Fibroblast of mammary gland (primary cell): ENCODE data around the gene MAGI1.

Source experiments
- DNase-seq: peaks from one replicate; pipeline ENCODE4 v3.0.0-alpha.2; 2010; ENCODE audit warnings: low read depth
- H3K4me3 ChIP-seq: 2 replicates; pipeline ENCODE4 v1.5.1; 2011; ENCODE audit warnings: low read depth, mild to moderate bottlenecking, low read length, moderate library complexity; ENCODE audit not compliant: control insufficient read depth
- TF ChIP-seq, protein P1 (sequence below): conservative IDR thresholded peaks from 2 replicates; pipeline ENCODE4 v1.5.1; 2011; ENCODE audit warnings: low read depth, low read length, inconsistent platforms; ENCODE audit not compliant: control insufficient read depth, insufficient read depth

Gene MAGI1

DNA sequence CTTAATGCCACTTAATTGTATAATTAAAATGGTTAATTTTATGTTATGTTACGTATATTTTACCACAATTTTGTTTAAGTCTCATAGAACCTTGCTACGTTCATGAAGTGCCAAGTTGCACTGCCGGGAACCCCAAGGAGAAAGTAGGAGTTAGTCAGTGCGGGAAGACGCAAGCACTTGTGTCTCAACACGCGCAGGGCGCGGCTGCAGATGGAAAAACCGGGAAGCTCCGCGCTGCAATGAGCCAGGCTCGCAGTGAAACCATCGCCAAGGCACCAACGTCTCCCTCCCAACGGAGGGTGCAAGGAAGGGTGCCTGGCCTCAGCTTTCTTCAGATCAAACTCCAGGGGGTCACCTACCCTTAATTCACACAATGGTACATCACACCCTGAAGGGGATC, 21.6 kb downstream of the MAGI1 start:
- no peak for DNase-seq
- TF ChIP-seq, protein P1, sequence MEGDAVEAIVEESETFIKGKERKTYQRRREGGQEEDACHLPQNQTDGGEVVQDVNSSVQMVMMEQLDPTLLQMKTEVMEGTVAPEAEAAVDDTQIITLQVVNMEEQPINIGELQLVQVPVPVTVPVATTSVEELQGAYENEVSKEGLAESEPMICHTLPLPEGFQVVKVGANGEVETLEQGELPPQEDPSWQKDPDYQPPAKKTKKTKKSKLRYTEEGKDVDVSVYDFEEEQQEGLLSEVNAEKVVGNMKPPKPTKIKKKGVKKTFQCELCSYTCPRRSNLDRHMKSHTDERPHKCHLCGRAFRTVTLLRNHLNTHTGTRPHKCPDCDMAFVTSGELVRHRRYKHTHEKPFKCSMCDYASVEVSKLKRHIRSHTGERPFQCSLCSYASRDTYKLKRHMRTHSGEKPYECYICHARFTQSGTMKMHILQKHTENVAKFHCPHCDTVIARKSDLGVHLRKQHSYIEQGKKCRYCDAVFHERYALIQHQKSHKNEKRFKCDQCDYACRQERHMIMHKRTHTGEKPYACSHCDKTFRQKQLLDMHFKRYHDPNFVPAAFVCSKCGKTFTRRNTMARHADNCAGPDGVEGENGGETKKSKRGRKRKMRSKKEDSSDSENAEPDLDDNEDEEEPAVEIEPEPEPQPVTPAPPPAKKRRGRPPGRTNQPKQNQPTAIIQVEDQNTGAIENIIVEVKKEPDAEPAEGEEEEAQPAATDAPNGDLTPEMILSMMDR, result no peak
- no peak overlapping the region for H3K4me3 ChIP-seq

DNA sequence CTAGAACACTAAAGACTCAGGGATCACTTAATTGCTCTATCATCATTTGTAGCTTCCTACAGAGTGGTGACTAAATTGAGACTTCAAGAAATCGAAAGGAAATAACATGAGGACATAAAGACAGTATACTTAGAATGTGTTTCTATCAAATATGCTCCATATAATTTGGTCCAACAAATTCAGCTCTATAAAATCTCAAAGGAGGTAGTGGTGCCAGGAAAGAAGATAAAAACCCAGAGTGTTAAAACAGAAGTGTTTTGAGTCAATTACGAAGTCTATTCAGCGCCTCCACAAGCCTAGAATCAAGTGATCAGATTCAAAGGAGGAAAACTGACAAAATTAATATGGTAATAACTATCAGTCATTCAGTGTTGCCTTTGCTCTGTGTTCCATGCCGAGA, 22.9 kb downstream of the MAGI1 start:
- TF ChIP-seq, protein P1, result no peak
- H3K4me3 ChIP-seq, result no peak overlapping the region
- no peak for DNase-seq

DNA sequence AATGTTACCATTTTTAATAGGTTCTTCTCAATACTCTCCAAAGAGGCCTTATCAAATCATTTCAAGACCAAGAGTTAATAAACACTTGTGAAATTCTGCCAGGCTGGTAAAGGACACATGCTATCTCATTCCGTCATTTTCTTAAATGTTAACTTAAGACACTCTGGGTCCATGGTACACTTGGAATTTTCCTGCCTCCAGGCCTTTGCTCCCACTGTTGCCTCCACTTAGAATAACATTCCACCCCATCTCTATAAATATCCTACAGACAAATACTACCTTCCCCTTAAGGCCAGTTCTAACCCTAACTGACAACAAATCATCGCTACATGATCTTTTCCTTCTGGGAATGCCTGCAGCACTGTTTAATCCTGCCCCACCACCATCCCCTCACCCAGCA, 24.1 kb downstream of the MAGI1 start:
- no peak overlapping the region for H3K4me3 ChIP-seq
- DNase-seq, result no peak
- TF ChIP-seq, protein P1, result no peak

DNA sequence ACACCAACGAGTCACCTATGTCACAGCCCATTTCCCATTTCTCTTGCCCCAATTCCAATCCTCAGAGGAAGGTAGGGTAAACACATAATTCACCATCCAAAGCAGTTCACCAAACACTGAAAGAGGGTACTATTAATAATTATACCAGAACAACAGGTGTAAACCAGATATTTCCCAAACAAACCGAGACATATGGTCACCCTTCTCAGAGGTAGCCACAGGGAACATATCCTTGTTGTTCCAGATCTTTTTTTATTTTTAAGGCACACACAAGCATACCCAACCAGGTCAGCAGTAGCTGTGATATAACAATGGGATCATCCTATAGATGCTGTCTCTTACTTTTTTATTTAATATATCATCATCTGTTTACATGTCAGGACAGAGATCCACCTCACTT, 24.7 kb downstream of the MAGI1 start:
- H3K4me3 ChIP-seq, result no peak overlapping the region
- no peak for DNase-seq
- TF ChIP-seq, protein P1, result no peak

DNA sequence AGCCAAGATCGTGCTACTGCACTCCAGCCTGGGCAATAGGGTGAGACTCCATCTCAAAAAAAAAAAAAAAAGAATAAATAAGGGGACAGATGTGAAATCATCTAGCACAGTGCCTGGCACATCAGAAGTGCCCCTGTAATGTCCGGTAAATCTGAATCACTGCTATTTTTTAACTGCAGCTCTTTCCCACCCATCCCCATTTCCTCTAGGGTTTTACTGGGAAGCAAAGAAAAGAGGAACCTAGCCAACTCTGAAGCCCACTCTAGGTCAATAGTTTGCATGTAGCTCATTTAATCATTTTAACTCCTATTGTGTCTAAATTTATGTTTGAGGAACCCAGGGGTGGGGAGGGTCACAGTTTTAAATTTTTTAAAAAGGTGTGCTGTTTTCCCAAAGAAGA, 26.0 kb downstream of the MAGI1 start:
- TF ChIP-seq, protein P1, result no peak
- no peak for DNase-seq
- H3K4me3 ChIP-seq, result no peak overlapping the region

DNA sequence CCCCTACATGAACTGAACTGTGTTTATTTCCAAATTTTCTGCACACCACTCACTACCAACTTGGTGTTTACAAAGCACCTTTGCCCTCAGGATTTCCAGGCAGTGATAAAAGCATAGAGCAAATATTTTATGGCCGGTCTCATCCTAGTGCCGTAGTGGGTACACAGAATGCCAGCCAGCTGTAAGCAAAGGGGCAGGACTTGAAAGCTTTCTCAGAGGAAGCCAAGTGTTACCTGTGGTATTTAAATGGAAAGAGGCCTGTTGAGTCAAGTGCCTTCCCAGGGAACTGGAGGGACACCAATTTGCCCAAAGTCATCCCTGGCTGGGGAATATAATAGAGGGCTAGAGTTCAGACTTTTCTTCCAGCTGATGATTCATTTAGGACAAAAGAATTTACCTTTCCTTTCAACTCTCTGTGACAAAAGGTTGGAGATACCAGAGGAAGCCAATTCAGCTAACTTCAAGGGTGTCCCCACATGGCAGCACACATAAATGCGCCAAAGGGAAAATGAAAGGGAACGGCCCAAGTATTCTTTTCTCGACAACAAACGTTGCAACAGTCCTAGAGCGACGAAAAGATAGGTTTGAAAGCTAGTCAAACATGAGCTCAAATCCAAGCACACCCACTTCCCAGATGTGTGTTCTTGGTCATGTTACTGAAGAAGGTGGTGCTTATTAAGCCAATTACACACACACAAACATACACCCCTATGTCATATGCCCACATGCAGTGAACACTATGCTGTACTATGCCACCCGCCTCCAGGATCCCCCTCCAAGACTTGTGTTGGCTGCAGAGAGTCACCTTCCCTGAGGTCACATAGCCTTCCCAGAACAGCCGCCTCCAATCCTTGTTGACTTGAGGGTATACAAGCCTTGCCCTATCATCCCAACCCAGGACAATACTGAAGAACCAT, 27.7 kb downstream of the MAGI1 start:
- H3K4me3 ChIP-seq, result no peak overlapping the region
- no peak for DNase-seq
- TF ChIP-seq, protein P1, result no peak
